ENCODE results near the gene CUL9. TPM values are rescaled to one million over a fixed set of nuclear protein-coding genes. Genes with fewer than 3 reads are reported as not detected.

CUL9 gene
- total RNA-seq, 1 experiment from 2014 or later = 21.9 TPM

DNA sequence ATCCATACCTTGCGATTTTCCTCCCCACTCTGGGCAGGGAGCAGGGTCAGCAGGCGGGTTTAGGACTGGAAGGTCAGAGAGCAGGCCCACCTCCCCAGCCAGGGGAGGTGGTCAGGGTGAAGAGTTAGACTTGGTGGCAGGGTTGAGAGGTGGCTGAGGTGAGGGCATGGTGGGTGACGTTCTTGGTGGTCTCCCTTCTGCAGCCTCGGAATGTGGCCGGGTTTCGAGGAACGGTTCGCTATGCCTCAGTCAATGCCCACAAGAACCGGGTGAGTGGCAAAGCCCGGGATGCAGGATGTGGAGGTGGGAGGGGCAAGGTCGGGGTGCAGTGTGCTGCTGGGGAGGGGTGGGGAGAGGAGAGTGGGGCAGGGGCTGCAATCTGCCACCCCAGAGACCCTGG, 72.8 kb downstream of the CUL9 start:
- no peak for DNase-seq (ENCODE audit: low read depth)

GRCh38 chr6:43255408-43256054, 73.5 kb downstream of the CUL9 start:
- no peak for DNase-seq (ENCODE audit: low read depth)

GRCh38 chr6:43256670-43257366, 74.8 kb downstream of the CUL9 start:
- DNase-seq (ENCODE audit: low read depth) = no peak

GRCh38 chr6:43257367-43258145, 75.6 kb downstream of the CUL9 start:
- no peak for DNase-seq (ENCODE audit: low read depth)

DNA sequence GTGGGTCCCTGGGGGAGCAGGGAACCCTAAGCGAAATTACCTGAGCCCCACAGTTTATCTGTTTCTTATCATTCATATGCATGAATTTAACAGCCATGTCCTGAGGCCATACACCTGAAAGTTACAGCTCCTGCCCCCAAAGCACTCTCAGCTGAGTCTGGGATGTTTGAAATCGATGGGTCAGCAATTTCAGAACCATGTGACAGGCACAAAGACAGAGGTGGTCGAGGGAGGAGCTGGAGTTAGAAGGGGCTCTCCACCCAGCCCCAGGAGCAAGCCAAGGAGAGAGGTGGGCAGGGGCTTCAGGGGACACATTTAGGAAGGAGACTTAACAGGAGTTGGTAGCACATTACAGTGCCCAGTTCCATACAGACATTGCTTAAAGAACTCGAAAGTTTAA, 76.2 kb downstream of the CUL9 start:
- no peak for DNase-seq (ENCODE audit: low read depth)

DNA sequence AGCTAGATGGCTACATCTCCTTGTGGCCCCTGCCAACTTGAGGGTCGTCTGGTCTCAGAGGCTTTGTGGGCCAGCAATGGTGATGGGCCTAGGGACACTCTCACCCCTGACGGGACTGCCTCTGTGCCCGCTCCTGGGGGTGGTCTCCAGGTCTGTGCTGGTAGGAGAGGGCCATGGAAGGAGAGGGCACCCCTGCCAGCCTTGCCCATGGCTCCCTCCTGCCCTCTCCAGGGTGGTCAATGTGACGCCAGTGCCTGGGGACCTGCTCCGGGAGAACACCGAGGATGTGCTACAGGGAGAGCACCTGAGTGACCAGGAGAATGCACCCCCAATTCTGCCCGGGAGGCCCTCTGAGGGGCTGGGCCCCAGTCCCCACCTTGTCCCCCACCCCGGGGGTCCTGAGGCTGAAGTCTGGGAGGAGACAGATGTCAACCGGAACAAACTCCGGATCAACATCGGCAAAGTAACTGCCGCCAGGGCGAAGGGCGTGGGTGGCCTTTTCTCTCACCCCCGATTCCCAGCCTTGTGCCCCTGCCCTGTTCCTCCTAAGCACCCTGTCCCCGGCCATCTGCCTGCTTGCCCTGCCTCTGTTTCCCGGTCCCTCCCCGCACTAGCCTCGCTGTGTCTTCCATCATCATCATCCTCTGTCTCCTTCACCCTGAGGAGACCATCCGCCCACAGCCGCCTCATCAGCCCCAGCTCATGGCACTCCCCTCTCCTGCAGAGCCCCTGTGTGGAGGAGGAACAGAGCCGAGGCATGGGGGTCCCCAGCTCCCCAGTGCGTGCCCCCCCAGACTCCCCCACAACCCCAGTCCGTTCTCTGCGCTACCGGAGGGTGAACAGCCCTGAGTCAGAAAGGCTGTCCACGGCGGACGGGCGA, 77.1 kb downstream of the CUL9 start:
- DNase-seq (ENCODE audit: low read depth) = no peak

DNA sequence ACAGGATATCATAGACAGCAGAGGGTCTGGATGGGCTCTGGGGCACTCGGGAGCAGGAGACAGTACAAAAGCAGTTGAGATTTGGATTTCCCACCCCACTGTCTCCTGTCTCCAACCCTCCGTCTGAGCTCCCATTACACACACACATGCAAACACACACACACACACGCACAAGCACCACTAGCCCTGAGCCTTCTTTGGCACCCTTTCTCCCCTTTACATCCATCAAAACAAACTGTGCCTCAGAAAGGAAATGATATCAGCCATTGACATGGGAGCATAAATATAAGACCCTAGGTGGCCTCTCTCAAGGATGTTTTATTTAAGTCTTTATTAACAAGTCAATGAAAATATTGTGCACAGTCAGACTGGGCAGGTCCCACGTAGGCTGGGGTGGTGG, 78.8 kb downstream of the CUL9 start:
- no peak for DNase-seq (ENCODE audit: low read depth)

DNA sequence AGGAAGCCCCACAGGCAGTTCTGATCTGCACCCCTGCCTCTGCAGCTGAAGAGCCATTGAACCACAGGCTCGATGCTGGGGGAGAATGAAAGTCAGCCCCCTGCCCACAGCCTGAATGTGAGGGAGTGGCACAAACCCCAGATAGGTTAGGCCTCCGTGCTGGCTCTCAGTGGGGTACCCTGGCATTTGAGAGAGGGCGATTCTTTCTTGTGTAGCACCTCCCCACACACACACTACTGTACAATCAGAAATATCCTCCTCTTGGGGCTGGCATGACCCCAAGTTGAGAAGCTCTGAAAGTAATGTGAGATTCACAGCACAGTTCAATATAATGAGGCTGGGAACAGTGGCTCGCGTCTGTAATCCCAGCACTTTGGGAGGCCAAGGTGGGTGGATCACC, 79.2 kb downstream of the CUL9 start:
- DNase-seq (ENCODE audit: low read depth) = no peak

- DNase-seq (ENCODE audit: low read depth) = peak; percentile 17
These were observed 80.2 kb downstream of the CUL9 start for GRCh38 chr6:43262000-43262779.

GRCh38 chr6:43262780-43263313, 80.9 kb downstream of the CUL9 start:
- no peak for DNase-seq (ENCODE audit: low read depth)

DNA sequence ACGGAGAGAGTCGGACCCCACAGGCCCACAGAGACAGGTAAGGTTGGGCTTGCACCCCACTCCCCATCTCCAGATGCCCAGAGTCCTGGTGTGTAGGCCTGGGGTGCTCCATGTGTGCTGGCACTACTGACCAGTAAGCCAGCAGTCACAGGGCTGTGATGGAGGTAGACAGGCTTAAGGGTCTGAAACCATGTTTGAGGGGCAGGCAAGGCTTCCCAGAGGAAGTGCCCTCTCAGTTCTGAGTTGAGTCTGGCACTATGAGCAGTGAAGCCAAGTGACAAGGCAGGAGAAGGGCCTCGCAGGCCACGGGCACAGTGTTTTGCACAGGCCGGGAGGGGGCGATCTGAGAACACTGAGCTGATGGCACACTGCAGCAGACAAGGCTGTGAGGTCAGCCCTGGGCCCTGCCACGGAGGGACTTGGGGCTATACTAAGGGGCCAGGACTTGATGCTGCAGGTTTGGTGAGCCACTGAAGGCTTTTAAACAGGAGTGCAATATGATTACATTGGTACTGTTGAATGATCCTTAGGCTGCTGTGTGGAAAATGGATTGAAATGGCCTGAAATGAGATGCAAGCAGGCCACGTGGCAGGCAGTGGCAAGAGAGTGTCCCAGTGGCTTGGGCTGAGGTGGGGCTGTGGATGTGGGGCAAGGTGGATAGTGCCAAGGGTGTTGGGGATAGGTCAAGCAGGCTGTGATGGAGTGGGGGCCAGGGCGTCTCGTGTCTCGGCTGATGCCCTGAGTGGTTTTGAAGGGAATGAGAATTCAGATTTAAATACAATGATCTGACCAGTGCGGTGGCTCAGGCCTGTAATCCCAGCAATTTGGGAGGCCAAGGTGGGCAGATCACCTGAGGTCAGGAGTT, 81.5 kb downstream of the CUL9 start:
- DNase-seq (ENCODE audit: low read depth) = peak; percentile 73

DNA sequence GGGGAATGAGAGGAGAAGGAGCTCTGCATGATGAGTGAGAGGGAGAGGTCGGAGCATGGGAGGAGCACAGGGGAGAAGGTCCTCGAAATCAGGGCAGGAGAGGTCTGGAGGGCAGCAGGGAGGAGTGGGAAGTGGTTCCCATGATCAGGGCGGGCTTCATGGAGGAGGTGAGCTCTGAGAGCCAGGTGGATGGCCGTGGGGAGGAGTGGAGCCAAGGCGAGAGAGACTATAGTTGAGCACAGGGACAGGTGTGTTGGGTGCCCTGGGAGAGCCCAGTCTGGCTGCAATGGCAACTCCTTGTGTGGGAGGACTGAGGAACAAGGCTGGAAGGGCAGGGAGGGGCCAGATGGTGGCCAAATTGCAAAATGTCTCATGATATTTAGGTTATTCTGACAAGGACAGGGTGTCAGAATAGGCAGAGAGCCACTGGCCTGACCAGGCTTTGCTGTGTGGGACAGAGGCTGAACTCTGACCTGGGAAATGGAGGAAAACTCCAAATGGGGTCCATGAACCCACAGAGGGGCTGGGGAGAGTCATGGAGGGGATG, 82.7 kb downstream of the CUL9 start:
- no peak for DNase-seq (ENCODE audit: low read depth)

- no peak for DNase-seq (ENCODE audit: low read depth)
These were observed 83.6 kb downstream of the CUL9 start for GRCh38 chr6:43265564-43265963.

- no peak for DNase-seq (ENCODE audit: low read depth)
These were observed 85.8 kb downstream of the CUL9 start for GRCh38 chr6:43267619-43268354.

GRCh38 chr6:43268355-43268700, 86.3 kb downstream of the CUL9 start:
- no peak for DNase-seq (ENCODE audit: low read depth)

- DNase-seq (ENCODE audit: low read depth) = no peak
These were observed 86.8 kb downstream of the CUL9 start for GRCh38 chr6:43268782-43269272.

DNA sequence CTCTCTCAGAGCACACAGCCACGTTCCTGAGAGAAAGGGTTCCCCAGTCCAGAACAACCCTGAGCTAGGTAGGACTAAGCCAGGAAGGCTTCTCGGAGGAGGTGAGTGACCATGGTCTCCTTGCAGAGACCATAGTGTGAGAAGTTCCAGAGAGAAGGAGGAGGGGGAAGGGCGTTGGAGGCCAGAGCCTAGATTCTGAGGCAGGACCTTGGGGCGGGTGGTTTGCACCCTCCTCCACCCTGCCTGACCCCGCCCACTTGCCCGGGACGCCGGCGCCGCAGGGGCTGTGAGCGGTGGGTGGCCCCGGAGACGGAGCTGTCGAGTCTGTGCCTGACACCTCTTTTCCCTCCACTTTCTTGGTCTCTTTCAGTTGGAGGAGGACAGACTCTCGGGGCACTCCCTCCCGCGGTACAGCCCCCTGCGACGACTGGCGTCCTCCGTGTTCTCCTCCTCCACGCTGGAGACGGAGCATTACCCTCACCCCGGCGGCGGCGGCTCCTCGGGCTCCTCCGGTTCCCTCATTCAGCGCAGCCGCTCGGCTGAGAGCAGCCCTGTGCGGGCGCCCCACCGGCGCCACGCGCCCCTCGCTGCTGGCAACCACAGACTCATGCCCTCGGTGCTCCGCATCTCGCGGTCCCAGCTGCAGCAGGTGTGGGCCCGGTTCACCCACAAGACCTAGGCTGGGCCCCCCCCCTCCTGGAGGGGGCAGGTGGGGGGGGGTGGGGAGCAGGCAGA, 87.4 kb downstream of the CUL9 start:
- DNase-seq (ENCODE audit: low read depth) = no peak

All from M059J (cell line).